ENCODE data around the gene FOXN3. TPM values are rescaled to one million over a fixed set of nuclear protein-coding genes. Genes with fewer than 3 reads are reported as not detected.

FOXN3 gene
- total and polyA plus RNA-seq, 2 donors (not counting 1 experiment from before 2014, with no cell fraction given): 27.9 to 33.3 TPM

GRCh38 chr14:89442280-89442679, 25.2 kb upstream of the FOXN3 start:
- H3K79me2 ChIP-seq (ENCODE audit: control insufficient read depth, insufficient read depth, low read length): no peaks in the 10 kb centered on the region
- no peaks in the 10 kb centered on the region for H3K36me3 ChIP-seq (ENCODE audit: control insufficient read depth, insufficient read depth, low read length)
- H3K4me2 ChIP-seq (ENCODE audit: extremely low read depth, insufficient read depth, low read length): no peak overlapping the region
- H3K9me3 ChIP-seq (ENCODE audit: control insufficient read depth, insufficient read depth, low read depth, low read length): no peaks in the 10 kb centered on the region
- no peak for DNase-seq (ENCODE audit: low read depth in 2 of 2)
- H3K4me3 ChIP-seq (replicated peaks in 1 of 4; ENCODE audit: control extremely low read depth in 1 of 4, insufficient read depth in 1 of 4, low read depth in 3 of 4, low read length in 4 of 4): no peak overlapping the region
- H3K27me3 ChIP-seq (ENCODE audit: control insufficient read depth, insufficient read depth, low read length): no peaks in the 10 kb centered on the region
- TF ChIP-seq EZH2 (IDR thresholded peaks at IDR 0.05; ENCODE audit: low read length, missing control alignments) (no peak), CTCF (conservative IDR thresholded peaks at IDR 0.05 in 1 of 2, IDR thresholded peaks at IDR 0.05 in 1 of 2; ENCODE audit: low read depth in 1 of 2, low read length in 2 of 2) (no peak)
- no peaks in the 10 kb centered on the region for H4K20me1 ChIP-seq (ENCODE audit: control insufficient read depth, extremely low read depth, insufficient read depth, low read length)
- no peak overlapping the region for H3K9ac ChIP-seq (ENCODE audit: insufficient read depth, low read length)
- H3K4me1 ChIP-seq (ENCODE audit: control insufficient read depth, extremely low read depth, insufficient read depth, low read length): peaks cover 11% of the 10 kb centered on the region
- no peak overlapping the region for H3K27ac ChIP-seq (ENCODE audit: insufficient read depth, low read length)
- no peak overlapping the region for H2AFZ ChIP-seq (ENCODE audit: low read length)

- Histone ChIP-seq H3K9me3 (ENCODE audit: control insufficient read depth, insufficient read depth, low read depth, low read length) (no peaks in the 10 kb centered on the region), H3K27ac (ENCODE audit: insufficient read depth, low read length) (no peak overlapping the region), H3K4me1 (ENCODE audit: control insufficient read depth, extremely low read depth, insufficient read depth, low read length) (peaks cover 11% of the 10 kb centered on the region), H2AFZ (ENCODE audit: low read length) (no peak overlapping the region), H3K4me3 (replicated peaks in 1 of 4; ENCODE audit: control extremely low read depth in 1 of 4, insufficient read depth in 1 of 4, low read depth in 3 of 4, low read length in 4 of 4) (no peak overlapping the region), H3K4me2 (ENCODE audit: extremely low read depth, insufficient read depth, low read length) (no peak overlapping the region), H4K20me1 (ENCODE audit: control insufficient read depth, extremely low read depth, insufficient read depth, low read length) (no peaks in the 10 kb centered on the region), H3K27me3 (ENCODE audit: control insufficient read depth, insufficient read depth, low read length) (no peaks in the 10 kb centered on the region), H3K9ac (ENCODE audit: insufficient read depth, low read length) (no peak overlapping the region), H3K36me3 (ENCODE audit: control insufficient read depth, insufficient read depth, low read length) (no peaks in the 10 kb centered on the region), H3K79me2 (ENCODE audit: control insufficient read depth, insufficient read depth, low read length) (no peaks in the 10 kb centered on the region)
- TF ChIP-seq CTCF (conservative IDR thresholded peaks at IDR 0.05 in 1 of 2, IDR thresholded peaks at IDR 0.05 in 1 of 2; ENCODE audit: low read depth in 1 of 2, low read length in 2 of 2) (no peak), EZH2 (IDR thresholded peaks at IDR 0.05; ENCODE audit: low read length, missing control alignments) (no peak)
- no peak for DNase-seq (ENCODE audit: low read depth in 2 of 2)
Measured at GRCh38 chr14:89440986-89441909, 24.2 kb upstream of the FOXN3 start.

DNA sequence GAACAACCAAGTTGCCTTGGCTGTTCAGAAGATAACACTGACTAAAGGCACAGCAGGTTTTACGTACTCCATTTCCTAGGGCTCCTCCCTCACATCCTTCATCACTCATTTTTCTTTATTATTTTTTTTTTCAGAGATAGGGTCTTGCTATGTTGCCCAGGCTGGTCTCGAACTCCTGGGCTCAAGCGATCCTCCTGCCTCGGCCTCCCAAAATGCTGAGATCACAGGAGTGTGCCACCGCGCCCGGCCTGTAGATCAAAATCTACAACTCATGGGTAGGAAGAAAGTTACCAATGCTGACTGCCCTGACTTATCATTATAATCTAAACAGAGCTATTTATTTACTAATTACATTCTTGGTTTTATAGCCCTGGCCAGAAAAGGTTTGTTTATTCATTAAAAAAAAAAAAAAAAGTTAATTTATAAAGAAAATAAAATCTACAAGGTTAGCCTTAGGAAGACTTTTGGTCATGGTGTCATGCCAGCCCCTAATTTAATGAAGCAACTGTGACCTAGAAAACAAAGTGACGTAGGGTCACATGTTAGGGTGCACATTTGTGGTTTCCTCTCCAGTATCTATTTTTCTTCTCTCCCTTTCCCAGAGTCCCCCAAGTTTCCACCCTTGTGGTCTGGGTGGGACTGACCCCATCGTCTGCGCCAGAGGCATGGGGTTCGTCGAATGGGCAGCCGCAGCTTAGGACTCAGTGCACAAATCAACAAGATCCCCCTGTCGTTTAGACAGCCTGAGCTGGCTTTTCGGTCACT, 19.0 kb upstream of the FOXN3 start:
- TF ChIP-seq EZH2 (IDR thresholded peaks at IDR 0.05; ENCODE audit: low read length, missing control alignments) (no peak), CTCF (conservative IDR thresholded peaks at IDR 0.05 in 1 of 2, IDR thresholded peaks at IDR 0.05 in 1 of 2; ENCODE audit: low read depth in 1 of 2, low read length in 2 of 2) (no peak)
- Histone ChIP-seq H3K27ac (ENCODE audit: insufficient read depth, low read length) (no peak overlapping the region), H3K27me3 (ENCODE audit: control insufficient read depth, insufficient read depth, low read length) (no peaks in the 10 kb centered on the region), H3K79me2 (ENCODE audit: control insufficient read depth, insufficient read depth, low read length) (no peaks in the 10 kb centered on the region), H2AFZ (ENCODE audit: low read length) (no peak overlapping the region), H3K36me3 (ENCODE audit: control insufficient read depth, insufficient read depth, low read length) (no peaks in the 10 kb centered on the region), H3K9ac (ENCODE audit: insufficient read depth, low read length) (no peak overlapping the region), H3K4me2 (ENCODE audit: extremely low read depth, insufficient read depth, low read length) (no peak overlapping the region), H3K4me3 (replicated peaks in 1 of 4; ENCODE audit: control extremely low read depth in 1 of 4, insufficient read depth in 1 of 4, low read depth in 3 of 4, low read length in 4 of 4) (no peak overlapping the region), H3K9me3 (ENCODE audit: control insufficient read depth, insufficient read depth, low read depth, low read length) (no peaks in the 10 kb centered on the region), H3K4me1 (ENCODE audit: control insufficient read depth, extremely low read depth, insufficient read depth, low read length) (no peaks in the 10 kb centered on the region), H4K20me1 (ENCODE audit: control insufficient read depth, extremely low read depth, insufficient read depth, low read length) (no peaks in the 10 kb centered on the region)
- DNase-seq (ENCODE audit: low read depth in 2 of 2): no peak
